SKM-1 (cell line): ENCODE results near the gene PNLIPRP3.

Experiments used
- DNase-seq: peaks from one replicate; lab custom pipeline; 2025; ENCODE audit not compliant: unreplicated experiment; lab: John Stamatoyannopoulos, UW

PNLIPRP3 gene

GRCh38 chr10:116504786-116505185, 77.1 kb downstream of the PNLIPRP3 start:
- DNase-seq: no peak

GRCh38 chr10:116510565-116510964, 82.9 kb downstream of the PNLIPRP3 start:
- no peak for DNase-seq

- DNase-seq: no peak
Observed at GRCh38 chr10:116511365-116511764, 83.7 kb downstream of the PNLIPRP3 start.

GRCh38 chr10:116521424-116522290, 94.0 kb downstream of the PNLIPRP3 start:
- peak; percentile 10 for DNase-seq

- no peak for DNase-seq
Observed at GRCh38 chr10:116522803-116523381, 95.2 kb downstream of the PNLIPRP3 start.

- no peak for DNase-seq
Observed at GRCh38 chr10:116524736-116525135, 97.1 kb downstream of the PNLIPRP3 start.

GRCh38 chr10:116526219-116526618, 98.6 kb downstream of the PNLIPRP3 start:
- no peak for DNase-seq
